Measurements from ENCODE around the gene HORMAD2.
"Not testable (repeated sequence)": the region's sequence is repeated elsewhere in the genome, so short reads cannot be mapped to it uniquely, and the experiment has no call there.

HORMAD2 gene

GRCh38 chr22:30214703-30215407 lies 134.6 kb downstream of the HORMAD2 start:
- DNase-seq = no peak

- not testable (repeated sequence) for DNase-seq
Measured at GRCh38 chr22:30216272-30216671, 136.0 kb downstream of the HORMAD2 start.

GRCh38 chr22:30216710-30217109 lies 136.4 kb downstream of the HORMAD2 start:
- DNase-seq = no peak

GRCh38 chr22:30217698-30218560 lies 137.7 kb downstream of the HORMAD2 start:
- DNase-seq = no peak

GRCh38 chr22:30219049-30219654 lies 138.9 kb downstream of the HORMAD2 start:
- no peak for DNase-seq

- no peak for DNase-seq
Measured at GRCh38 chr22:30219668-30220278, 139.5 kb downstream of the HORMAD2 start.

GRCh38 chr22:30220338-30221012 lies 140.2 kb downstream of the HORMAD2 start:
- DNase-seq = no peak

GRCh38 chr22:30221121-30221992 lies 141.1 kb downstream of the HORMAD2 start:
- peak; percentile 86 for DNase-seq

GRCh38 chr22:30222321-30222720 lies 142.1 kb downstream of the HORMAD2 start:
- no peak for DNase-seq

- no peak for DNase-seq
Measured at GRCh38 chr22:30223303-30223702, 143.0 kb downstream of the HORMAD2 start.

GRCh38 chr22:30224161-30224857 lies 144.0 kb downstream of the HORMAD2 start:
- no peak for DNase-seq

GRCh38 chr22:30225220-30225927 lies 145.1 kb downstream of the HORMAD2 start:
- no peak for DNase-seq

GRCh38 chr22:30226192-30226832 lies 146.0 kb downstream of the HORMAD2 start:
- no peak for DNase-seq
